Mesothelial cell of epicardium (in vitro differentiated cells): ENCODE data around the gene DNAJC6. TPM values are rescaled to one million over a fixed set of nuclear protein-coding genes. Genes with fewer than 3 reads are reported as not detected.

ENCODE experiments used
- DNase-seq, 2 experiments: peaks; one replicate each; pipeline ENCODE4 v3.0.0; 2021; ENCODE audit warnings: low spot score in 2 of 2; ENCODE audit not compliant: unreplicated experiment in 2 of 2
- H3K27ac Mint-ChIP-seq: 2 replicates; pipeline ENCODE4 v1.8.0; 2021; ENCODE audit warnings: mixed read lengths
- H3K27me3 Mint-ChIP-seq: 2 replicates; pipeline ENCODE4 v1.8.0; 2021; ENCODE audit warnings: low read depth, mixed read lengths
- H3K36me3 Mint-ChIP-seq: 2 replicates; pipeline ENCODE4 v1.8.0; 2021; ENCODE audit warnings: mixed read lengths
- H3K4me1 Mint-ChIP-seq: 2 replicates; pipeline ENCODE4 v1.8.0; 2021; ENCODE audit warnings: mixed read lengths
- H3K4me3 Mint-ChIP-seq: 2 replicates; pipeline ENCODE4 v1.8.0; 2021; ENCODE audit warnings: mild to moderate bottlenecking, moderate library complexity, mixed read lengths
- H3K9me3 Mint-ChIP-seq: 2 replicates; pipeline ENCODE4 v1.8.0; 2021; ENCODE audit warnings: mixed read lengths
- CTCF ChIP-seq: fragments of 200-600 bp; sonication (generic); IDR thresholded peaks from one replicate; pipeline ENCODE4 v1.5.0; 2021; ENCODE audit warnings: antibody characterized with exemption; ENCODE audit not compliant: unreplicated experiment
- total RNA-seq: library from RNA; stranded (reverse); gene quantifications from 3 replicates; pipeline ENCODE4 v1.2.1, GENCODE V29; 2021

The DNAJC6 gene
- total RNA-seq, 1 donor from 2014 or later = 19.4 TPM

- Mint-ChIP-seq H3K36me3 (peaks cover 32% of the 10 kb centered on the region), H3K4me1 (peaks cover 5% of the 10 kb centered on the region), H3K27me3 (no peaks in the 10 kb centered on the region), H3K9me3 (no peaks in the 10 kb centered on the region), H3K27ac (no peak overlapping the region), H3K4me3 (no peak overlapping the region)
- DNase-seq = no peak
- no peak for TF ChIP-seq CTCF
These were observed 119.7 kb downstream of the DNAJC6 start for GRCh38 chr1:65429078-65429477.

- H3K9me3 Mint-ChIP-seq = no peaks in the 10 kb centered on the region
- no peak overlapping the region for H3K4me3 Mint-ChIP-seq
- no peak overlapping the region for H3K27ac Mint-ChIP-seq
- no peaks in the 10 kb centered on the region for H3K27me3 Mint-ChIP-seq
- no peak for DNase-seq
- TF ChIP-seq CTCF = no peak
- peaks cover 5% of the 10 kb centered on the region for H3K4me1 Mint-ChIP-seq
- H3K36me3 Mint-ChIP-seq = peaks cover 33% of the 10 kb centered on the region
These were observed 120.5 kb downstream of the DNAJC6 start for GRCh38 chr1:65429806-65430205.

GRCh38 chr1:65431111-65431705, 121.9 kb downstream of the DNAJC6 start:
- no peak for DNase-seq
- peaks cover 17% of the 10 kb centered on the region for H3K4me1 Mint-ChIP-seq
- H3K36me3 Mint-ChIP-seq = peaks cover 22% of the 10 kb centered on the region
- TF ChIP-seq CTCF = peak; percentile 67
- H3K4me3 Mint-ChIP-seq = no peak overlapping the region
- H3K9me3 Mint-ChIP-seq = no peaks in the 10 kb centered on the region
- H3K27ac Mint-ChIP-seq = no peak overlapping the region
- H3K27me3 Mint-ChIP-seq = no peaks in the 10 kb centered on the region

- Mint-ChIP-seq H3K4me1 (peaks cover 23% of the 10 kb centered on the region), H3K27me3 (no peaks in the 10 kb centered on the region), H3K27ac (no peak overlapping the region), H3K4me3 (no peak overlapping the region), H3K36me3 (peaks cover 20% of the 10 kb centered on the region), H3K9me3 (no peaks in the 10 kb centered on the region)
- DNase-seq = no peak
- TF ChIP-seq CTCF = no peak
These were observed 123.6 kb downstream of the DNAJC6 start for GRCh38 chr1:65432918-65433317.

- Mint-ChIP-seq H3K27me3 (no peaks in the 10 kb centered on the region), H3K4me3 (no peak overlapping the region), H3K36me3 (peaks cover 14% of the 10 kb centered on the region), H3K4me1 (peaks cover 23% of the 10 kb centered on the region), H3K9me3 (no peaks in the 10 kb centered on the region), H3K27ac (peak overlapping the region; percentile 27)
- no peak for TF ChIP-seq CTCF
- DNase-seq = no peak
These were observed 124.9 kb downstream of the DNAJC6 start for GRCh38 chr1:65434255-65434654.

- no peaks in the 10 kb centered on the region for H3K27me3 Mint-ChIP-seq
- peaks cover 14% of the 10 kb centered on the region for H3K36me3 Mint-ChIP-seq
These were observed 125.4 kb downstream of the DNAJC6 start for GRCh38 chr1:65434760-65435159.

More at GRCh38 chr1:65434760-65435159, 125.4 kb downstream of the DNAJC6 start:
- H3K4me1 Mint-ChIP-seq = peaks cover 23% of the 10 kb centered on the region
- no peaks in the 10 kb centered on the region for H3K9me3 Mint-ChIP-seq
- no peak for TF ChIP-seq CTCF
- no peak for DNase-seq
- H3K4me3 Mint-ChIP-seq = no peak overlapping the region
- peak overlapping the region; percentile 83 for H3K27ac Mint-ChIP-seq
